CD4-positive, alpha-beta T cell treated with Interleukin-21 for 1 hour (primary cell): ENCODE results near the gene RAB13.

Source experiments
- DNase-seq: peaks from one replicate; pipeline ENCODE4 v3.0.0-alpha.2; 2020

Gene RAB13

DNA sequence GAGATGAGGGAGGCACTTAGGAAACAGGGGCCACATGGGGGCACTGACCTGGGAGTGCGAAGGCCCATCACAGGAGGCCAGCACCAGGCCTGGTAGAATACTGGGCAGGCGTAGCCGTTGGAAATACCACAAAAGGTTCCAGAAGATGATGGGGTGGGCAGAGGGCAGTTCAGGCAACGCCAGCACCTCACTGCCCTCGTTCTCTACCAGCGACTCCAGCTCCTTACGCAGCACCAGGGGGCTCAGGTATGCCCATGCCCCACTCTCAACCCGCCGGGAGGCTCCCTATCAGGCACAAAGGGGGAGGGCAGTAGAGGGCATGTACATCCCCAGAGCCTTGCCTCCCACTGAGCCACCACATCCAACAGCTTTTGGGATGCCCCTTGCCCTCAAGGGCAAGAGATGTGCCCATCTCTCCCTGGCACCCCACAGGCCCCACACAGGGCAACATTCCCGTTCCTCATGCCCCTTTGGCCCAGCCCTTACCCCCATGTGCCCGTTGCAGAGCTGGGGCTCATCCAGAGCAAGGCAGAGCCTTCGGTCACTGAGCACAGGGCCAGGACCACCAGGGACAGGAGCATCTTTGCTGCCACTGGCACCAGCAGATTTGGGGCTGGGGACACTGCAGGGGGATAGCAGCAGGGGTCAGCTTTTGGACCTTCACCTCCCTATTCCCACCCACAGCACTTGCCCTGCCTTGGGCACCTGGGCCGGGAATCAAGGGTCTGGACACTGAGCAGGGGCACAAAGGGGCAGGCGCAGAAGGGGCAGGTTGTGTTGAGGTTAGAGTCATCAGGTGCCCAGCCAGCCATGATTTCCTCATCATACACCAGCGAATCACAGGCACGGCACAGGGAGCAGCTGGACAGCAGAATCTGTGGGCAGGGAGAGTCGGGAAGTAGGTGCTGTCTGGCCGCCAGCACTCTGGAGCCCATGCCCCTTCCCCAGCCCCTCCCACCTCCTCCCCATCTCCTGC, 53.7 kb downstream of the RAB13 start:
- no peak for DNase-seq
